CD4-positive, alpha-beta T cell treated with Interleukin-4 for 1 hour (primary cell): Measurements from ENCODE around the gene SFSWAP.
A peak's percentile ranks its signal among the peaks of the same experiment; 100 is the strongest.
"Not testable (repeated sequence)": the region's sequence is repeated elsewhere in the genome, so short reads cannot be mapped to it uniquely, and the experiment has no call there.

Source experiments
- DNase-seq, 2 donors: peaks; one replicate each; pipeline ENCODE4 v3.0.0-alpha.2; 2020 to 2022

The SFSWAP gene

DNA sequence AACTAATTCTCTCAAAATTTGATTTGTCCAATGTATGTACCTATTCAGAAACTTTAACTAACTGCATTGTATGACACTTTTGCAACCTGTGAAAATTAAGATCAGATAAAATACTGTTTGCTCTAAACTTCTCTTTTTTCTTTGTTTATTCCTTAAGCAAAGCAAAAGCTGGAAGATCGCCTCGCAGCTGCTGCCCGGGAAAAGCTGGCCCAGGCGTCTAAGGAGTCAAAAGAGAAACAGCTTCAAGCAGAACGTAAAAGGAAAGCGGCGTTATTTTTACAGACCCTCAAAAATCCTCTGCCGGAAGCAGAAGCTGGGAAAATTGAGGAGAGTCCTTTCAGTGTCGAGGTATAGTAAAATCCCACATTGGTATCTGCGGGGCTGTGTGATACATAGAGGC, 55.1 kb downstream of the SFSWAP start:
- no peak for DNase-seq

DNA sequence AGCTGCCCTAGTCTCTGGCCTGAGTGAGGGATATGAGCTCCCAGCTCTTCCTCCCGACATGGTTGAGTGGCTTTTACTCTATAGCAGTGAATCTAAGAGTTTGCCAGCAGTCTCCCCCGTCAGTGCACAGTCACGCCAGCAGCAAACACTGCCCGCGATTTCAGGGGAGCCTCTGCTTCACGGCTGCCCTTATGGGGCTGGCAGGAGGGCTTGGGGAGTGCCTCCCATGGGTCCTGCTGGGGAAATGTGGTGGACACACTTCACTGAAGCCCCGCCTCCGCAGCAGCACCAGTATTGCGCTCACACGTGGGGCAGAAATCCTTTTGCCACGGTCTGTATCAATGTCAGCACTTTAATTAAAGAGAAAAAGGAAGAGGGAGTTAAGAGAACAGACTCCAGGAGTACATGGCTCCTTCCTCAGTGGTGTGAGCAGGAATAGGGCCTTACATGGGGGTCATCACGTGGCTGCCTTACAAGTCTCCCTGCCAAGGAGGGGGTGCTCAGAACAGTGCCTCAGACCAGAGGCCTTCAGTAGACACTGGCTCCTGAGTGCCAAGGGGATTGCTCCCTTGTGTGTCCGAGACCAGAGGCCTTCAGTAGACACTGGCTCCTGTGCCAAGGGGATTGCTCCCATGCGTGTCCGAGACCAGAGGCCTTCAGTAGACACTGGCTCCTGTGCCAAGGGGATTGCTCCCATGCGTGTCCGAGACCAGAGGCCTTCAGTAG, 55.7 kb downstream of the SFSWAP start:
- DNase-seq: peak in 1 of 2 donors; percentile 21

DNA sequence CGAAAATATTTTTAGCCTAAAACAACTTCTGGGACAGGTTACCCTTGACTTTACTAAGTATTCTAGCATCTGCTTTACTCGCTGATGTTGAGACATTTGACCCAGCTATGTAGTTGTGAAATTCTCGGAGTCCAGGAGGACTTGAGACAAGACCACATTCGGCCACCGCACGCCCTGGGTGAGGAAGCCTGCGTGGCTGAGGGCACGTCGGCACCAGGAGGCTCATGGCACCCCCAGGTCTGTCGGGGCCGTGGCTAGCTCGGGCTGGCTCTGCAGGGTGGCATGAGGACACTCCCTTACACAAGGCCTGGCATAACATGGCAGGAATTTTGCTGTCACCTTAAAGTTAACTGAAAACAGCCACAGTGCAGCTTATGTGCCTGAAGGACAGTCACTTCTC, 59.2 kb downstream of the SFSWAP start:
- no peak for DNase-seq

DNA sequence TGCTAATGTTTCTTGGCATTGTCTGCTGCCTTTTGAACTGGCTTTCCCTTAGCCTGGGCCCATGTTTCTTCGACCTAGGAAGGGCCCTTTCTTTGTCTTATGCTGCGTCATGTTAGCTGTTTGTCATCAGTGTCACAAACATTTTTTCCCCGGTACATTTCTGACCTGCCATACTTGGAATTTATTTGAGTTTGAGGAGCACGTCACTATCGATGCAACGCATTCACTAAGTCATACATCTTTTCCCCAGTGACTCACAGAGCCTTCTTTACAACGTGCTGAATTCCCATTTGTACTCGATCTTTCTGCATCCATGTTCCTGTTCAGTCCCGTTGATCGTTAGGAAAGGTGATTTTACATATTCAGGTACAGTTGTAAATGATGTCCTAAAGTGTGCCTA, 61.1 kb downstream of the SFSWAP start:
- DNase-seq: no peak

DNA sequence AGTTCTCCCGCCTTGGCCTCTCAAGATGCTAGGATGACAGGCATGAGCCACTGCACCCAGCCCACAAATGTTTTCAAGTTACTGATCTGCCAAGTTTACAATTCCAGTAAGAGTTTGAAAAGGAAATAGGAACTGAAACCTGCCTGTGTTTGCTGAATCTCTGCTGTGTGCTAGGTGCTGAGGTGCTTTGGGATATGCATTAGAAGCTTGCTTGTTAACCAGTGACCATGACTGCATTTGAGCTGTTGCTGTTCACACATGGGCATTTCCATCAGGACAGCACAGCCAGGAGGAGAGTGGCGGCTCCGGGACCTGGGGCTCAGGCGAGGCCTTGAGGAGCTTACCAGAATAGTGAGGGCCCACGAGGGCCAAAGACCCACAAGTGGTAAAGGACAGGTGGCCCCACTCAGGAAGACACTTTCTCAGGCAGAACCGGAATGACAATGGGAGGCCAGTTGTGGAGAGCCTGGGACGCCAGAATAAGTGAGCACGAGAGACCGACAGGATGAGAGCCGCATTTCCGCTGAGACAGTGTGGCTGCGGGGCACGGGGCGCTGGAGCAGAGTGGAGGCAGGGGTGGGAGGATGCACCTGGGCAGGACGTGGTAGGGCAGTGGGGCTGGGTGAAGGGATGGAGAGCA, 62.8 kb downstream of the SFSWAP start:
- DNase-seq: peak in 1 of 2 donors; percentile 45

DNA sequence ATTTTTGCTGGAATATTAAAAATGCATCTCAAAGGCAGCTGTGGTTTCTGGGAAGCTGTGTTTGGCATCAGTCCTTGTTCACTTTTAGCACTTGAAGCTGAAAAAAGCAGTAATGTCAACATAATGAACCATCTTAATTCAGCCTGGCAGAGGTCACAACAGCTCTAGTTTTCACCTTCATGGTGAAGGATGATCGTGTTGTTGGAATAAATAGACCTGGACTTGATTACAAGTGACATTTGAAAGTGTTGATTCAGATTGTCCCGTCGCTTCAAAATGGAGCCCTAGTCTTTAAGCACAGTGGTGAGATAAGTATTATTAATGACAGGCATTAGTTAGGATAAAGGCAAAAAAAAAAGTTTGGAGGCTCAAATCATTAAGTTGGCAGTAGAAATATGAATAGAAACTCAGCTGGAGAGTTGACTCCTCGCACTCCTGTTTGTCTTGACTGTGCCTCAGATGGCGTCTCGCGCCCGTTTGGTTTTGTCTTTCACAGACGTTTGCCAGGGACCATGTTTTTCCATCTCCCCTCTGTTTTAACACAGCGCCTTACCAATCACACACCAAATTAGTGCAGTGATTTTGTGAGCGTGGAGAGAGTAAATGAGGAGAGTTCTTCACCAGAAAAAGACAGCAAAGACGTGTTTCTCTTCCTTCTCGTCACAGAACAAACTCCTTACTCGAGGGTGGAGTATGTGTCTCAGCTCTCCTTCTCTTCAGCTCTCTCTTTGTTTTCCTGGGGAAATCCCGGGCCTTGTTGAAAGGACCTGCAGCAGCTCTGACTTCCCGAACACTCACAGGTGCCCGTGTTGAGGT, 63.9 kb downstream of the SFSWAP start:
- DNase-seq: no peak

DNA sequence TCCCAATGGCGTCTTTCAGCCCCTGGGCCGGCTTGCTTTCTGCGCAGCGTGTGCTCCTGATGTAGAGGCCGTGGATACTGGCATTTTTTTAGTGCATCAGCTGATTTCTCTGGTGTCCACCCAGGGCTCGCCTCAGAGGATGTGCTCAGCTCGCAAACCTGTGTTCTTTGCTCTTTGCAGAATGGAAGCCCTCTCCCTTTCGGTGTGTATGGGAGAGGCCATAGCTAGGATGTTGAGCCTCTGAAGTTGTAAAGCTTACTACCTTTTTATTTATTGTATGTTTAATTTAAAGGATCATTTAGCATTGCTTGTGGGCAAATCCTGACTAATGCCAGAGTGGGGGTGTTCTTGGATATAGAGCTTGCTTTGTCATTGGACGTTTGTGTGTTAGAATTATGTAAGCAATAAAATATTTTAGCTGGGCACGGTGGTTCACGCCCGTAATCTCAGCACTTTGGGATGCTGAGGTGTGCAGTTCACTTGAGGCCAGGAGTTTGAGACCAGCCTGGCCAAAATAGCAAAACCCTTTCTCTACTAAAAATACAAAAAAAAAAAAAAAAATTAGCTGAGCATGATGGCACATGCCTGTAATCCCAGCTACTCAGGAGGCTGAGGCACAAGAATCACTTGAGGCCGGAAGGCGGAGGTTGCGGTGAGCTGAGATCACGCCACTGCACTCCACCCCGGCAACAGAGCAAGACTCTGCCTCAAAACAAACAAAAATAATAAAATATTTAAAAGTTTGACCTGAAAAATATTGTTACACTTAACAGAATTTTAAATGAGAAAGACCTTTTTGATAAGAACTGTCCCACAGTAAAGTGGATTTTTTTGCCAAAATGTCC, 64.7 kb downstream of the SFSWAP start:
- DNase-seq: no peak

DNA sequence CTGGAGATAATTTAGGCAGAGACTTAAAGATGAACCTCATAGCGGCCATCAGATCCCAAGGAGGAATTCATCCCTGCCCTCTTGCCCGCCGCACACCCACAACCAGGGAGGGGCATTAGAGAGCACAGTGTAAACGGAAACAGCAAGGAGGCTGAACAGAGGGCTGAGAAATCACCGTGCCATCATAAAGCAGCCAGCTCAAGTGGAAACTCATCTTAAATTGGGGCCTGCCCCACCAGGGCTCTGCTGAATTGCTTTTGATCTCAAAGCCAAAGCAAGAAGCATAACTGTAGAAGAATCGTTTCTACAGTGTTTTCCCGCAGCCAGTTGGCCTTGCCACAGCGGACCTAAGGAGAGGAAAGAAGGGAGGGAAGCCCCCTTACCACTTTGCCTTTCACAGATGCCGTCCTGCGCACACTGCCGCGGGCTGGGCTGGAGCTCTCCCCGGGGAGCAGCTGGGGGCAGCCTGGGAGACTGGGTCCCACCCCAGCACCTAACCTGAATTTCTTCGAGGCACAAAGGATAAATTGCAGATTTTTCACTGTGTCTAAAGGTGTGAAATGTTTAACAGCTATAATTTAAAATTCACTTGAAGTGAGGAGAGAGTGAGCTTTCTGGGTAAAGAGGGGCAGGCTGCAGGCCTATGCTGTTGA, 65.5 kb downstream of the SFSWAP start:
- DNase-seq: no peak

DNA sequence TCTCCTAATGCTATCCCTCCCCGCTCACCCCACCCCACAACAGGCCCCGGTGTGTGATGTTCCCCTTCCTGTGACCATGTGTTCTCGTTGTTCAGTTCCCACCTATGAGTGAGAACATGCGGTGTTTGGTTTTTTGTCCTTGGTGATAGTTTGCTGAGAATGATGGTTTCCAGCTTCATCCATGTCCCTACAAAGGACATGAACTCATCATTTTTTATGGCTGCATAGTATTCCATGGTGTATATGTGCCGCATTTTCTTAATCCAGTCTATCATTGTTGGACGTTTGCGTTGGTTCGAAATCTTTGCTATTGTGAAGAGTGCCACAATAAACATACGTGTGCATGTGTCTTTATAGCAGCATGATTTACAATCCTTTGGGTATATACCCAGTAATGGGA, 66.4 kb downstream of the SFSWAP start:
- DNase-seq: not testable (repeated sequence)

DNA sequence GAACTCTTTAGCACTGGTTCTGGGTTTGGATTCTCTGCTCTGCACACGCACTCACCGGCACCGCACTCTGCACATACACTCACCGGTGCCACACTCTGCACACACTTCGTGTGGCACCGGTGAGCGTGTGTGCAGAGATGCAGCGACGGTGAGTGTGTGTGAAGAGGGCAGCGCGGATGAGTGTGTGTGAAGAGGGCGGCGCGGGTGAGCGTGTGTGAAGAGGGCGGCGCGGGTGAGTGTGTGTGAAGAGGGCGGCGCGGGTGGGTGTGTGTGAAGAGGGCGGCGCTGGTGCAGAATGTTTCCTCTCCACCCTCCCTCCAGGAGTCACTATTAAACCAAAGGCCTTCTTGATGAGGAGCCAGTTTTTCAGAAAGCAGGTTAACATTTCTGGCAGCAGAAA, 68.1 kb downstream of the SFSWAP start:
- no peak for DNase-seq

DNA sequence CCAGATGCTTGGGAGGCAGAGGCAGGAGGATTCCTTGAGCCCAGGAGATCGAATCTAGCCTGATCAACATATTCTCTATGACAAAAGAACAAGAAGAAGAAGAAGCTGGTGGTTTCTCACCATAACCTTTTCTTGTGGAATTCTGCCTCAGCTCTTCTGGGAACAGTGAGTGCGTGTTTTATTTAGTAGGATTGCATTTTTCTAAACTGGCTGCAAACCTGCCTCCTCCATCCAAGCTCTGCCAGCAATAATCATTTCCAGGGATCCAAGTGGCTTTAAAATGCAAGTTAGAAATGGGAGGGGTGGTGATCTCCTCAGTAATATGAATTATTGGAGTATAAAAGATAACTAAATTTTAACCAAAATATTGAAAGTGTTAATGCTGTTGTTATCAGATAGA, 71.2 kb downstream of the SFSWAP start:
- DNase-seq: no peak

DNA sequence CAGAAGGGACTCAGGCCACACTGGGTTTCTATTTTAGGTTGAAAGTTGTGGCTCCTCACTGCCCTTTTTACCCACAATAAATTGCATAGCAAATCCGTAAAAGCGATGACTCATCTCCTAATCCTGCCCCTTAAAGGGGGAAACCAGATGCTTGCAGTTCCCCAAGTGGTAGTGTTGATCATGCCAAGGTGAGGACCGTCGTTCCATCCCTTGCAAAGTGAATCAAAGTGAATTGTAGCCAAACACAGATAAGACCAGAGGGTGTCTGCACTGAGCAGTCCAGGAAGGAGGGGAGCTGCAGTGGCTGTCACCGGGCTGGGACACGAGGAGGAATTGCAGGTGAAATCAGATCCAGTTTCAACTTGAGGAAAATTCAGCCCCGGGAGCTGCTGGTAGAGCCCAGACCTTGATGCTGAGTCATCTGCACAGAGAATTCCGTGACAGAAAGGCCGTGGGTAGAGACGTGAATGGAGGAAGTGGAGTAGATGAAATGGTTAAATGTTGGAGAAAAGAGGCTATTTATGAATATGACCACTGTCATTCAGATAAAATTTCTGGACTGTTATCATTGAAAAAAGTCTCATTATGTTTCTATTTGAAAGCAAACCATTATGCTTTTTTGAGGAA, 73.1 kb downstream of the SFSWAP start:
- no peak for DNase-seq

DNA sequence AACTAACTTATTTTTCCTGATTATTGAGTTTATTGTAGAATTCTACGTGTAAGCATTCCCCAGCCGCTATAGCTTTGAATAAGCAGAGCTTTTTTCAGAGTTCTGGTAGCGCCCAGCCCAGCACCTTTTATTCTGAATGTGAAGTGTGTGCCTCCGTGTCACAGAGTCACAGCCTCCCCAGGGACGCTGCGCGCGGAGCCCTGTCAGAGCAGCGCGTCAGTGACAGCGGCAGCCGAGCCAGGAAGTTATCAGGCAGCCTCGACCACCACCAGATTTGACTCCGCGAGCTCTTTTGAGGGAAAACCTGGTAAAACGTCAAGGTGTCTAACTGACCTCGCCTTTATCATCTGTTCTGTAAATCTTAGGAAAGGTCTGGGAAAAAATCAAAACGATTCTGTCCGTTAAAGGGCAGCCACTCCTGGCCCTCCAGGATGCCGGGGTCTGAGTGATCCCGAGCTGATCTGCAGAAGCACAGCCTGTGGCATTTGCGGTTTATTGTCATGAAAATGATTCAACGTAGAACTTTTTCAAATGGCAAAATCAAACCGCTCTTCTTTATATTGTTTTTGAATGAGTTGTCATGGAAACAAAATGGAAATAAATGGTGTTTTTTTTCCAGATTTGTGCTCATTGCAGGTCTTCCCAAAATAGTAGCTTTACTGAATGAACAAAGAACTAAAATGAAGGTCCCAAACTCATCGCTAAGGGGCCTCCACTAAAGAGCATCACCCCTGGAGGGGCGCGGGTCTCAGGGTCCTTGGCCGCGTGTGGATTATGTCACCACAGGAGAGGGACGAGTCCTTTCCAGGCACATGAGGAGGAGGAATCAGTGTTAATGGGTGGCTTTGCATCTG, 74.2 kb downstream of the SFSWAP start:
- DNase-seq: no peak

DNA sequence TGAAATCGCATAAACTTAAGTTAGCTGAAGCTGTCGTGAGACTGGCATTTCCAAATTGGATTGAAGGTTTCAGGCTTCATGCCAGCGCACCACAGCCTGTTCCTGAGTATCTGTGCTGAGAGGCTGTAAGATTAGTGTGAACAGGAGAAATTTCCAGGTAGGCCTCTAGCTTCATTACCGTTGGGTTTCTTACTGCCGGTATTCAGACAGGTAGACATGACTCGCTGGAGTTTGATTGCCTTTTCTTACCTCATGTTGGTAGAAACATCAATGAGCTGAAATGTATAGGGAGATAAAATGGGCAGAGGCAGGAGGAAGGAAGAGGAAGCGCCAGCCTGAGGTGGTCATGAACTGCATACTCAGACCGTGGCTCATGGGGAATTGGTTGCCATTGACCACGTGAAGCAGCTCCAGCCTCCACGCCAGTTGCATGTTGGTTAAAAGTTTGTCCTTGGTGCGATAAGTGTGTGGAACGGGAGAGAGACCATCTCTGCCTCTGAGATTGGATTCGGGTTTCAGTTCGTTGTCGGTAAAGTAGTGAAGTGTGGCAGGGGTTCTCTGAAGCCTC, 75.0 kb downstream of the SFSWAP start:
- no peak for DNase-seq

DNA sequence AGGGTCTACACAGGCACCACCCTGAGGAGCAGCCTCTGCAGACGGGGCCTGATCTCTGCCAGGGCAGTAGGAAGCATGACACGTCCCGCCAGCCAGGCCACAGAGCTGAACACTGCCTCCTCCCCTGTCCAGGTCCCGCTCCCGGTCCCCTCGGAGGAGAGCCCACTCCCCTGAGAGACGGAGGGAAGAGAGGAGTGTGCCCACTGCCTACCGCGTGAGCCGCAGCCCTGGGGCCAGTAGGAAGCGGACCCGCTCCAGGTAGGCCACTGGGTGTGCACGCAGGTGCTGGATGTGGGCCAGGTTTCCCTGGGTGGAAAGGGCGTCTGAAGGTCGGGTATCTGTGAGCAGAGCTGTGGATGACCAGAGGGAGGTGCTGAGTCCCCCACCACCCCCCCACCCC, 75.4 kb downstream of the SFSWAP start:
- DNase-seq: no peak

DNA sequence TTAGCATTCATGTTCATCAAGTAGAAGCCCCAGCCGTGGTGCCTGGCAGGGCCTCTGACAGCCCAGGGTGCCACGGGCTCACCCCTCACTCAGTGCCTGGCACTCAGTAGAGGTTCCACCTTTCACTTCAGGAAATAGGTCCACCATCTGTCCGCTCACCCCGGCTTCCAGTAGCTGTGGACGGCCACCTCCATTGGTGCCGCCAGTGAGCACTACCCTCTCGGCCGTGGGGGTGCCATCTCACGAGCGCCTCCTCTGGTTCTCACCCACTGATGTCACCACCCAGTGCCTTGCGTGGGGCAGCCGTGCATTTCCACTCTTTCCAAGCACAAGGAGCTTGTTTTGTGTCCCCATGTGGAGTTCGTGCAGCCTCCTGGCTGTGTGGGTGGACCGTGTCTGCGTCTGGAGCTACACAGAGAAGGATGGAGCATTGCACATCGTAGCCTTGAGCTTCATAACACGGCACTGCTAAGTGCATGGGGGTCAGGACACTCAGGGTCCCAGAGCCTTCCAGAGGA, 76.3 kb downstream of the SFSWAP start:
- no peak for DNase-seq

DNA sequence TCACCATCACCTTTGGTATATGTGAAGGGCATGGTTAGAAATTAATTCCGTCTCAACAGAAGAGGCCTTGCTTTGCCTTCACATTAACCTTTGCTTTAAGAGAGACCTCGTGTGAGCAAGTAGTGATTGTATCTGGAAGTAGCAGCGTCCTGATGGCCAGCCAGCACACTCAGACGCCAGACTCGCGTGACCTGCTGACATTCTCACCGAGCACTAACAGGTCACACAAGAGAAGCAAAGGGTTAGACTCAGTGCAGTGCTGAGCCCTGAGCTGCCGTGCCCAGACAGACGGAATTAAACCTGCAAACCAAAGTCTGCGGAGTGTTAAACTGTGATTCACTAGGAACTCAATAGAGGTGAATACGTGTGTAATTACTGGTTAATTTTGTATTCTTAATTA, 77.2 kb downstream of the SFSWAP start:
- DNase-seq: no peak

DNA sequence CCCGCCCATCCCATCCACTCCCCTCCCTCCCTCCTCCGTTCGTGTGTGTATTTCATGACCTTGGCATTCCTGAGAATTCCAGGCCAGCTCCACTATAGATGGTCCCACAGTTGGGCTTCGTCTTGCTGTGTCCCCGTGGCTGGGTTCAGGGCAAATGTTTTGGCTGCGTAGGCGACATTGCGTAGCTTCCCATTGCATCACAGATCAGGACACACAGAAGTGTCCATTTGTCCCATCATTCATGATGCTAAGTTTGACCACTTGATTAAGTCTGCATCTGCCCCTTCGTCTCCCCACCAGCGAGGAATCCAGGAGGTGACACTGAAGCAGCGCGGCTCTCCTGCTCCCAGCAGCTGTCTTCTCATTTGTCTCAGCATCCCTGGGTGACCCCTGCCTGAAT, 78.7 kb downstream of the SFSWAP start:
- no peak for DNase-seq

DNA sequence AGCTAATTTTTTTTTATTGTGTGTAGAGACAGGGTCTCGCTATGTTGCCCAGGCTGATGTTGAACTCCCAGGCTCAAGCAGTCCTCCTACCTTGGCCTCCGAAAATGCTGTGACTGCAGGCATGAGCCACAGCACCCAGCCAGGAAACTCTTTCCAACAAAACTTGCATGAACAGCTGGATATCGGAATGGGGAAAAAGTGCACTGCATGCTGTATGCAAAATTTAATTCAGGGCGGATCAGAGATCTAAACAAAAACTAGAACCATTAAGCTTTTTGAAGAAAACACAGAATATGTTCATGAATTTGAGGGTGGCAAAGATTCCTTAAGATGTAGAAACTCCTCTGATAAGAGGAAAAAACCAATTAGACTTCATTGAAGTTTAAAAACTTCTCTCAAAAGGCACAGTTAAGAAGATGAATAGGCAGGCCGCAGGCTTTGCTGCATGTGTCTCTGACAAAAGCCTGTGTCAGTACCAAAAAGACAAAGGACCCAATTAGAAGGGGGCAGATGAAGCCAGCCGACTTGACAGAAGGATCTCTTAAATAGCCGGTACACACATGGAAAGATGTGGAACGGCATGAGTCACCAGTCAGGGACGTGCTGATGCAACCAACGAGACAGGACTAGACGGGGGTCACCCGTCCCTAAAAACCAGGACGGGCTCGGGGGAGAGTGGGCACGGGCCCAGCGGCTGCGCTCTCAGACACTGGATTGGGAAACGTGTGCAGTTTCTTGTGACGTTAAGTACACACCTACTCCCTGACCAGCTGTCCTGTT, 82.5 kb downstream of the SFSWAP start:
- DNase-seq: no peak

DNA sequence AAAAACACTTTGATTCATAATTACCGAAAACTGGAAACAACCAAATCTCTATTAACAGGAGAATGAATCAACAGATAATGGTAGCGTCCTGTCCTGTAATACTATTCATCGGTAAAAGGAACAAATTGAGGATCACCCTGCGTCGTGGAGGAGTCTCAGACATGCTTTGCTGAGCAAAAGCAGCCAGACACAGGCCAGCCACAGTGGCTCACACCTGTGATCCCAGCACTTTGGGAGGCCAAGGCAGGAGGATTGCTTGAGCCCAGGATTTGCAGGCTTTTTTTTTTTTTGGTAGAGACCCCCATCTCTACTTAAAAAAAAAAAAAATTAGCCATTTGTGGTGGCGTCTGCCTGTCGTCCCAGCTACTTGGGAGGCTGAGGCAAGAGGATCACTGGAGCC, 83.2 kb downstream of the SFSWAP start:
- DNase-seq: no peak
